ENCODE data around the gene PPP2R3A.

DNA sequence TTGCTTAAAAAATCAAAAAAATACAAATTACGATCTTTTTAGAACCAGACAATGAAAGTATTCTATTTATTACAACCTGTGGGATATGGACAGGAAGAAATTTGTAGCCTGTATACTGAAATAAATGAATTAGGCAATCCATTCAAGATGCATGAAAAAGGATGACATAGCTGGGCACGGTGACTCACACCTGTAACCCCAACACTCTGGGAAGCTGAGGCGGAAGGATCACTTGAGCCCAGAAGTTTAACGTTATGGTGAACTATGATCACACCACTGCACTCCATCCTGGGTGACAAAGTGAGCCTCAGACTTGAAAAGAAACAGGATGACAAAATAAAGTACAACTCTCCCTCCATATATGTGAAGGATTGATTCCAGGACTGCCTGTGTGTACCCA lies 156.5 kb downstream of the PPP2R3A start:
- TF ChIP-seq EZH2 (IDR thresholded peaks at IDR 0.05; ENCODE audit: borderline replicate concordance, low read depth, low read length, severe bottlenecking) (no peak), CTCF (IDR thresholded peaks at IDR 0.05; ENCODE audit: extremely low read depth in 1 of 2, insufficient read depth in 1 of 2, low read depth in 1 of 2, low read length in 2 of 2) (no peak), POLR2AphosphoS5 (IDR thresholded peaks at IDR 0.05; ENCODE audit: insufficient read depth, low read depth, low read length) (no peak), POLR2A (IDR thresholded peaks at IDR 0.05; ENCODE audit: low read depth, low read length) (no peak), MYC (IDR thresholded peaks at IDR 0.05; ENCODE audit: low read depth, low read length) (no peak)
- TF ChIP-seq, protein P1, sequence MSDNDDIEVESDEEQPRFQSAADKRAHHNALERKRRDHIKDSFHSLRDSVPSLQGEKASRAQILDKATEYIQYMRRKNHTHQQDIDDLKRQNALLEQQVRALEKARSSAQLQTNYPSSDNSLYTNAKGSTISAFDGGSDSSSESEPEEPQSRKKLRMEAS (IDR thresholded peaks at IDR 0.05; ENCODE audit: insufficient read depth, insufficient read length) = no peak

Data from endothelial cell of umbilical vein (primary cell).